NCI-H1436 (cell line): ENCODE data around the gene CCDC144A.
"Not testable (repeated sequence)": the region's sequence is repeated elsewhere in the genome, so short reads cannot be mapped to it uniquely, and the experiment has no call there.

Experiments used
- DNase-seq: peaks from one replicate; lab custom pipeline; 2025; lab: John Stamatoyannopoulos, UW

CCDC144A gene

DNA sequence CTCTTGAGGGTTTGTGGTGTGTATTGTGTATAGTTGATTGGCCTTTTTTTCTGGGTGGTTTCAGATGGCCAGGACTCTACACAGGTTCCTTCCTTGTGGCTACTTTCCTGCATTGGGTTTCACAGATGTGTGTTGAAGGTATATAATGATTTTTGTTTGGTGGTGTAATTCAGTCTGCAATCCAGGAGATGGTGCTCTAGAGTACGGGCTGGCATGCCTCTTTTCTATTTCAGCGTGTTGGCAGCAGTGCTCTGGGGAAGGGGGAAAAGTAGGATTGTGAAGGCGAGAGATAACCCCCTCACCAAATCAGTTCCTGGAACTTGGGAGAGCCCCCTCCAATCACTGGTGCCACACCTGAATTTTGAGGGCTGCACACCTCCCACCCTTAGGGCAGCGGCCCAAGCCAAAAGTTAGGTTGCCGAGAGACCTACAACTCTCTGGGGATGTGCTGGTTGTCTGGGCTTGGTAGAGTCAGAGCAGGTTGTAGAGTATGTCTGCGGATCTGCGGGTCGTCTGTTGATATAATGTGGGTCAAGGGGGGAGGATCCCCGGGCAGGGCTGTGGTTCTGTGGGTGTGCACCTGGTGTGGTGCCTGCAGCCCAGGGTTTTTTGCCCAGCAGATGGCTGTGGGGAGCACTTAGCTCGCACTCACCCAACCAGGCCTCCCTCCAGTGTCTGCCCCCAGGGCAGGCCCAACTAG lies 61.3 kb downstream of the CCDC144A start:
- DNase-seq, result not testable (repeated sequence)

DNA sequence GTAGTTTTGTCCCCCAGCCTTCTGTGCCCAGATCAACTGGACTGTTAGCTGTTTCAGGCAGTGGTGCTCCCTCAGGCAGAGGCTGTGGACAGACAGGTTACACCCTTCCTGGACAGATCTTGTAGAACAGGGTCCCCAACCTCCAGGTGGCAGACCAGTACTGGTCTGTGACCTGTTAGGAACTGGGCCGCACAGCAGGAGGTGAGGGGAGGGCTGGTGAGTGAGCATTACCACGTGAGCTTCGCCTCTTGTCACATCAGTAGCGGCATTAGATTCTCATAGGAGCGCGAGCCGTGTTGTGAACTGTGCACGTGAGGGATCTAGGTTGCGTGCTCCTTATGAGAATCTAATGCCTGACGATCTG lies 61.9 kb downstream of the CCDC144A start:
- DNase-seq, result not testable (repeated sequence)

DNA sequence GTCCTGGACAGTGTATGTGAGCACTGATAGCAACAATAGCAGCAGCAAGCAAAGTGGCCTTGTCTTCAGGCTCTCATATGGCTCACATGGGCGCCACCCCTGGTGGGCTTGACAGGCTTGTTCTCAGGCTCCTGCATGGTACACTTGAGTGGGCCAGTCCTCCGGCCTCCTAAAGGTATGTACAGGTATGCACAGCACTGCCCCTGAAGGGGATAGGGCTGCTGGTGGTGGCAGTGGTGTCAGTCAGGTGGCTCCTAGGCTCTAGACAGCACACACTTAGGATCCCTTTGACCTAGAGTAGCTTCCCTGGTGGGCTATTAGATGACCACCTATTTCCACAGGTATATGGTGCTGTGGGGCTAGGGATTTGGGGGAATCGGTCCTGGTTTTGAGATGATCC lies 67.5 kb downstream of the CCDC144A start:
- DNase-seq, result not testable (repeated sequence)

DNA sequence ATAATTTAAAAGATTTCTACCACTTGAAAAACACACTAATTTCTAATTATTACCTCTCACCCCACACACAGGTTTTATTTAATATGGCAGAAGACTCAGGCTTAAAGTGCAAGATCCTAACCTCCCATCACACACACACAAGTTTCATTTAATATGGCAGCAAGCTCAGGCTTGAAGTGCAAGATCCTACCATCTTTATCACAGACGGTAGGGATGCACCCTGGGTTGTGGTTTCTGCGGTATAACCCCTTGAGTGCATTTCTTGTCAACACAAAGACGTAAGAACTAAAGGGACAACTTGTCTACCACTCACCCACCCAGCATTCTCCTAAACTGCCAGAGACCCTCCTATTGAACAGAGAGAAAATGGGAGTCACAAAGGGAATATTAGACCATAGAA lies 68.1 kb downstream of the CCDC144A start:
- not testable (repeated sequence) for DNase-seq

DNA sequence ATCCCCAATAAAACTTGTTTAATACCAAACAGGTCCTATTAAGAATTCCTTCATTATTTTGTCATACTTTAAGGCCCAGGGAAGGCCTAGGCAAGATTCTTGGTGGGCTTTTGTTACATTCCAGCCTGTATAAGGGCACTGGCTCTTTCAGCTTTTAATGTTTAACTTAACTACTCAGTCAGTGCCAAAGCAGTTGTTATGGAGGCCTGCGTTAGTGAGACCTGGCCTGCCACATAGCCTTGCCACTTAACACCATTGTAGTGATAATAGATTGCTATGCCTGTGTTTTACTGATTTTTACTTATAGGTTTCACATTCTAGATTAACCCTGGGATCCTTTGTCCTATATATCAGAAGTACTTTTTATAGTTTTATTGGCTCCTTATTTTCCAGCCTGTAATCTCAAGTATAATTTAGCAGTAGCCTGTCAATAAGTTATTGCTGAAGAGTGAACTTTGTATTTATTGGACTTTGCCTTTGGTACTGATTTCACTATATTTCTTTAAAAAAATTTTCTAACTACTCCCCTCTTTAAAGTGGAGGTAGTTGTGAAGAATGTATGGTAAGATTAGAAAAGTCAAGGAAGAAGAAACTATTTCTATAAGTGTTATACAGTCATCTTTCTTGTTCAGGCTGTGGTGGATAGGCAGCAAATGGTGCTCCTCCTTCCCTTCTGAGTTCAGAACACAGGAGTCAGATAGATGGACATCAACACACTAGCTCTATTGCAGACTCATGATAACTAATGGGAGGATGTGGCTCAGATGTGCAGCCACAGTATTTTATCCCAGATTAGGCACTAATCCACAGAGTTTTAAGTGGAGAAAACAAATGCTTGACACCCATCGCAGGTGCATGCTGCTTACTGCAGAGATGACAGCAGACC lies 78.5 kb downstream of the CCDC144A start:
- DNase-seq, result not testable (repeated sequence)

DNA sequence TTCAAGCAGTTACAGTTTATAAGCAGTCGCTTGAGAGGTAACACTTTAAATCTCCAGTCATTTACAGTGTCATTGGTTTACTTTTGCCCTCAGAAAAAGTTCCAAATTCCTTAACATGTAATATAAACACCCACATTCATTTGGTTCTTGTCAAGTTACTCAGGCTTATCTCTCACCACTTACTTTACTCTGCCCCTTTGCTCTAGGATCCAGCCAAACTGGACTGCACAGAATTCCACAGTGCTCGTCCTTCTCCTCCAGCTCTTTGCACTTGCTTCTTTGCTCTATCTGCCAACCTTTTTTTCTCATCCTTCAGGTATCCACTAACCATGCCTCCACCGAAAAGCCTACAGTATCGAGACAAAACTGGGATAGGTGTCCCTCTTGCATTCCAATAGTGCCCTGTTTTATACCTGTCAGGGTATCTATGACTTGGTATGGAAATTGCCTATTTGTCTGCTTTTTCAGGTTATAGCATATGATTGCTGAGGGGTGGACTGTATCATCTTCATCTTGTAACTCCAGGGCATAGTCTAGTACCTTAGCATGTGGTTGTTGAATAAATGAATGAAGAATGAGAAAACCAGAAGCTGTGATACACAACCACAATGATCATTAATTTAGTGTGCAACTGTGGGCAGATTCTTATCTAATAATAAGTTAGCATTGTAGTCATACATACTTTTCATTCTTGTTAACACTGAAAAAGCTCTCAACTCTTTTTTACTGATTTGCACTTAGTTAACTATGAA lies 82.5 kb downstream of the CCDC144A start:
- not testable (repeated sequence) for DNase-seq

DNA sequence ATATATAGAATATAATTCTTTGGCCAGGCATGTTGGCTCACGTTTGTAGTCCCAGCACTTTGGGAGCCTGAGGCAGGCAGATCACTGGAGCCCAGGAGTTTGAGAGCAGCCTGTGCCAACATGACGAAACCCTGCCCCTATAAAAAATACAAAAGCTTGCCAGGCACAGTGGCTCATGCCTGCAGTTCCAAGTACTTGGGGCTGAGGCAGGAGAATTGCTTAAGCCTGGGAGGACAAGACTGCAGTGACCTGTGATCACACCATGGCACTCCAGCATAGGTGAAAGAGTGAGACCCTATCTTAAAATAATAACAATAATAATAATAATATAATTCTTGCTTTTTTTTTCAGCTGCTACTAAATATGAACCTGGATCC lies 83.1 kb downstream of the CCDC144A start:
- not testable (repeated sequence) for DNase-seq

DNA sequence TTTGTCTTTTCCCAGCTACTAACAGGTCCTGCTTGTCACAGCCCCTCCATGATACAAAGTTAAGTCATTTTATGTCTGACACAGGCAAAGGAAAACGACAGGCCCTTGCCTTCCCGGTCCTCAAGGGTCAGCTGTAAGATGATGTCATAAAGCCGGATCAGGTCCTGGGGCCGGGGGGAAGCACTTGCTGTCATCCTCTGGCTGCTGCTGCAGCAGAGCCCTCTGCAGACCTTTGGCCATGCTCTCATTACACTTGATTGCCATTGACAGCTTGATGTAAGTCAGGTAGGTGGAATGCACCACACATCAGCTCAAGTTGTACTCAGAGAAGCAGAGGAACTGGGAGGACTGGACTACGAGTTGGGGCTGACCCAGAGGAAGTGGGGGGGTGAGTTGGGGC lies 97.8 kb downstream of the CCDC144A start:
- not testable (repeated sequence) for DNase-seq

DNA sequence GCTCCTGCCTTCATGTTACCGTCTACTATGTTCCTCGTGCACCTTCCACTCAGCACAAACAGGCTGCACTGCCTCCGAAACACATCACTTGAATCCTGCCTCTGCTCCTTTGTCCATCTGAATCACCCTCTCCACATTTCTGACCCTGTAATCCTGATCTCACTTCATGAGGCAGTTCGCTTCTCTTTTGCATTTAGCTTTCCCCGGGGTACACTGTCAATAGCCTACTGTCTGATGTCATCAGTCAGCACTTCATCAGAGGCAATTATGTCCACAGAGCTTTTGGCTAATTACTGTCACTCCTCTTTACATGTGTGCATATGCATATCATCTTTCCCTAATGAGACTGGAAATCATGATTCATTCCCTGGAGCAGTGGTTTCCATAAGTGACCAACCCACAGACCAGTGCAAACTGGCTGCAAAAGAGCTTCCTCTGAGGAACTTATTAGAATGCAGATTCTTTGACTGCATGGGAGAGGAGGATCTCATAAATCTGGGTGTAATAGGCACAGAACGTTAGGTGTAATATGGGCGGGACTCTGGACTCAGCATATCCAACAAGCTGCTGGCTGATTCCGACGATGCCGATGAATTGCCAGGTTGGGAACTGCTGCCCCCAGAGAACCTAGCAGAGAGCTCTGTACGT lies 99.0 kb downstream of the CCDC144A start:
- not testable (repeated sequence) for DNase-seq

DNA sequence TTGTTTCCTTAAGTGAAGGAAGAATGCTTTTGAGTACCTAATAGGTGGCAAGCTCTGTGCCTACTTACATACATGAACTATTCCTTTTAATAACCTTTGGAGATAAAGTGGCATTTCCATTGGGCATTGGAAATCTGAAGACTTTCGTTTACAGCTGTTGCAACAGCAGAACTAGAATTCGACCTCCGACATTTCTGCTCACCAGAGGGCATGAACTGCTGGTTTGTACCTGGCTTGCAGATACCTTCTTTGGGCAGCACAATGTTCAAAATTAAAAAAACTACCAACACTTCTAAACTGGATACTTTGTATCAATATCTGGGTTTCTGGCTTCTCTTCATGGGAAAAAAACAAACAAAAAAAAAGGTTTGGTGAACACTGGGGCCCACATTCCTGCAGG lies 99.6 kb downstream of the CCDC144A start:
- not testable (repeated sequence) for DNase-seq

DNA sequence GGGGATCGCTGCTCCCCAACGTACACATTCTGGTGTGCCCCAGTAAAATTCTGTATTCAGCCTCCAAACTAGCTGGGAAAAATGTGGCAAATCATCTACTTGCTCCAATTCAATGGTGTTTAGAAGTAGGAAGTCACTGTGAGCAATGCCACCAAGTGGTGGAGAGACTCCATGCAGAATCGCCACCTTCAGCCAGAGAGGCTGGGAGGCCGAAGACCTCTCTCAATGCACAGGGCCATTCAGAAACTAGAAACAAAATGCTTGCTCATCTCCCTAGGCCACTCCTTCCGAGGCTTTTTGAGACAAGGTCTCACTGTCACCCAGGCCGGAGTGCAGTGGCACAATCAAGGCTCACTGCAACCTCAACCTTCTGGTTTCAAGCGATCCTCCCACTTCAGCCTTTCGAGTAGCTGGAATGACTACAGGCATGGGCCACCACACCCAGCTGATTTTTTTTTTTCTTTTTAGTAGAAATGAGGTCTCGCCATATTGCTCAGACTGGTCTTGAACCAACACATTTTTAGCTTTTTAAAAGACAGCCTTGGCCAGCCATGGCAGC lies 100.4 kb downstream of the CCDC144A start:
- DNase-seq, result not testable (repeated sequence)

DNA sequence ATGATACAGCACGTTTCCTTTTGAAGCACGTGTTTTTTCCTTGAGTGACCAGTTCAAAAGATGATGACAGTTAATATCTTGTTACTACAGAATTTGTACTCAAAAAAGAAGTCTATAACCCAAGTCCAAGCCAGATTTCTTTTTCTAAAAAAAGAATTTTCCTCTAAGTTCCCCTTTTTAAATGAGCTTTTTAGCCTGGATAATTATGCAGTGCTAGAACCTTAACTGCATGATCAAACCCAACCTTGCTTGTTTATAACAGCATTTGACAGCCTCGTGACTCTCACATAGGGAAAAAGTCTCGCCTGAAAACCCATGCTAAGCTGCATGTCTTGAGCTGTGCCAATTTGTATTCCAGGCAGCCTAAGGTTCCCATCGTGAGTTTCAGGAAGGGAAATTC lies 104.2 kb downstream of the CCDC144A start:
- not testable (repeated sequence) for DNase-seq

DNA sequence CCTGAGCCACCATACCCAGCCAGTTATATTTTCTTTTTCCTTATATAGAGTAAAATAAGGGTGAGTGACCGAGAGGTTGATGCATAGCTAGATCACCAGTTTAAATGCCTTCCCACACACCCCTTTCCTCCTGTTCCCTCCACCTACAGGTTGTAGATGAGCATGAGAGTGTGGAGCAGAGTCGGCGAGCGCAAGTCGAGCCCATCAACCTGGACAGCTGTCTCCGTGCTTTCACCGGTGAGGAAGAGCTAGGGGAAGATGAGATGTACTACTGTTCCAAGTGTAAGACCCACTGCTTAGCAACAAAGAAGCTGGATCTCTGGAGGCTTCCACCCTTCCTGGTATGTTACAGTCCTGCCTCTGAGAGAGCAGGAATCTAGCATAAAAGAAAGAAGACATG lies 105.9 kb downstream of the CCDC144A start:
- DNase-seq, result not testable (repeated sequence)

DNA sequence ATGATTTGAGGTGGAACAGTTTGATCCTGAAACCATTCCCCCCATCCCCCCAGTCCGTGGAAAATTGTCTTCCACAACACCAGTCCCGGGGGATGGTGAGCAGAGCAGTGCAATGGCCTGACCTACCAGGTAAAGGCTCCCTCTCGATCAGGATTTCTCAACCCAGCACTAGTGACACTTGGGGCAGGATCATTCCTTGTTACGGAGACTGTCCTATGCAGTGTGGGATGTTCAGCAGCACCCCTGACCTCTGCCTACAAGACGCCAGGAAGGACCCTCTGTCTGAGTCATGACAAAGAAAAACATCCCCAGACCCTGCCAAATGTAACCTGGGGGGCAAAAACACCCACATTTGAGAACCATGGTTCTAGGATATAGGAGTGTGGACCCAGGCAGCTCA lies 114.8 kb downstream of the CCDC144A start:
- DNase-seq, result not testable (repeated sequence)

DNA sequence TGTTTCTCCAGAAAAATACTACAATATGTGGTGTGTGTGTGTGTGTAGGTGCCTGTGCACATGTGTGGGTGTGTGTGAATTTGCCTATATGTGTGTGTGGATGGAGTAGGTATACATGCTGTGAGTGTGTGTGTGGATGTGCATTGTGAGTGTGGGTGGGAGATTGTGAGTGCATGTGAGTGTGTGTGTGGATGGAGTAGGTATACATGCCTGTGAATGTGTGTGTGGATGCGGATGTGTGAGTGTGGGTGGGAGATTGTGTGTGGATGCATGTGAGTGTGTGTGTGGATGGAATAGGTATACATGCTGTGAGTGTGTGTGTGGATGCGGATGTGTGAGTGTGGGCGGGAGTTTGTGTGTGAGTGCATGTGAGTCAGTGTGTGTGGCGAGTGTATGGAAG lies 116.6 kb downstream of the CCDC144A start:
- not testable (repeated sequence) for DNase-seq

DNA sequence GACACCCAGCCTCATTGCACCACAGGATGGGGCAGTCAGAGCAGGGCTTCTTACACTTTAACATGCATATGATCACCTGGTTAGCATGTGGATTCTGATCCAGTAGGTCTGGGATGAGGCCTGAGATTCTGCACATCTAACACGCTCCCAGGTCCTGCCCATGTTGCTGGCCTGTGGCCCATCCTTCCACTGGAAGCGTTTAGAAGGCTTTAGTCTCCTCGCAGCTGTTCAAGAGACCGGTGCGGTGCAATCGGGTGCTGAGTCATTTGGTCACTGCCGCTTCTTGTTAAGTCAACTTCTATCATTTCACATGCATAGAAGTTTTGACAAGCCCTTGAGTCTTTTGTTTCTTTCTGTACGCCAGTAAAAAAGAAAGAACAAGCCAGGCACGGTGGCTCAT lies 117.6 kb downstream of the CCDC144A start:
- not testable (repeated sequence) for DNase-seq

DNA sequence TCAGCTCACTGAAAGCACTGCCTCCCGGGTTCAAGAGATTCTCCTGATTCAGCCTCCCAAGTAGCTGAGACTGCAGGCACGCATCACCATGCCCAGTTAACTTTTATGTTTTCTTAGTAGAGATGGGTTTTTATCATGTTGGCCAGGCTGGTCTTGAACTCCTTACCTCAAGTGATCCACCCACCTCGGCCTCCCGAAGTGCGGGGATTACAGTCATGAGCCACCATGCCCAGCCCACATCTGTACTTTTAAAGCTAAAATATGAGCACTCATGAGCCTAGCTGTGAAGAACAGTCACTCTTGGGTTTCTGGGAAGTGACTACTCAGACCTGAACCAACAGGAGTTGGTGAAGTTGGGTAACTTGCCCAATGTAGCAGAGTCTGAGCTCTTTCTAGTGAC lies 120.2 kb downstream of the CCDC144A start:
- not testable (repeated sequence) for DNase-seq

DNA sequence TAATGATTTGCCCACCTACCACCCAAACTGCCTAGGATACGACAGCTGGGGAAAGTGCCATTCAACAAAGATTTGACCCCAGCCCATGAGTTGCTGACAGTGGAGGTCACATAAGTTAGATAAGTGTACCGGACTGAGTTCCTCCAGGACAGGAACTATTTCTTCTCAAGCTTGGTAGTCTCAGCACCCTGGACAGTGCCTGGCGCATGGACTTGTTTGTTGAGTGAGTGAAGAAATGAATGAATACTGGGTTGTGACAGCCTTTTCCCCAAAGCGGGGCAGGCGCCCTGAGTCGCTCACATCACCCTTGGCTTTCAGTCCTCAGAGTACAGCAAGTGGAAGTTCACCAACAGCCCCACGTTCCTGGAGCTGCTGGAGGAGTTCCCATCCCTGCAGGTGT lies 122.1 kb downstream of the CCDC144A start:
- DNase-seq, result not testable (repeated sequence)

DNA sequence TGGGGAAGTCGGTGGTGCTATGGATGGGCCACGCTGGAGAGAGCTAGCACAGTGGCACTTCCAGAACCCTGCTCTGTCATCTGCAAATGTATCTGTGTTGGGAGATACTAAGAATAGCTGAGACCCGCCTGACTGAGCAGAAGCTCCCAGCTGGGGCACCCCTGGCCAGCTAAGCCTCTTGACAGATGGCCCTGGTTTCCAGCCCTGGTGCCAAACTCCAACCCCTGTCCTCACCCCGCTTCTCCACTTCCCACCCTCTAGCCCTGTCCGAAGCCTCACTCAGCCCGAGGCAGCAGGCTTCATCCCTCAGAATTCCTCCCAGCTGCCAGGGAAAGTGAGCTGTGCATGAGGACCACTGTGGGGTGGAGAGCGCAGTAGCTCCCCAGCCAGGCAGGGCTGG lies 124.4 kb downstream of the CCDC144A start:
- DNase-seq, result no peak

DNA sequence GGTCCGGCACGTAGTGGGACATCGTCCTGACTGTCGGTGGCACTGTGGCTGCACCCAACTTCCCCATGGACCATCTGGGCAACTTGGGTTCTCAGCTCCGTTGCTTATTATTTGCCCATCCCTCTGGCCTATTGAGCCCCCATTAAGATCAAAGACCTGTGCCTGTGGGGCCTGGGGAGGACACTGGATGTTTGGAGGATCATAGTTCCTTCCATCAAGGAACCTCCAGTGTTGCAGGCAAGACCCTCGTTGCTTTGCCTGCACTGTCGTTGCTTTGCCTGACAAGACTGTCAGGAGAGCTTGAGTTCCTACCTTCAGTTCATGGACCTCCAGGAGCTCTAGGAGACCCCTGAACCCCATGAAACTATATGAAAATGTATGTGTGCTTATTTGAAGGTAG lies 127.2 kb downstream of the CCDC144A start:
- no peak for DNase-seq

DNA sequence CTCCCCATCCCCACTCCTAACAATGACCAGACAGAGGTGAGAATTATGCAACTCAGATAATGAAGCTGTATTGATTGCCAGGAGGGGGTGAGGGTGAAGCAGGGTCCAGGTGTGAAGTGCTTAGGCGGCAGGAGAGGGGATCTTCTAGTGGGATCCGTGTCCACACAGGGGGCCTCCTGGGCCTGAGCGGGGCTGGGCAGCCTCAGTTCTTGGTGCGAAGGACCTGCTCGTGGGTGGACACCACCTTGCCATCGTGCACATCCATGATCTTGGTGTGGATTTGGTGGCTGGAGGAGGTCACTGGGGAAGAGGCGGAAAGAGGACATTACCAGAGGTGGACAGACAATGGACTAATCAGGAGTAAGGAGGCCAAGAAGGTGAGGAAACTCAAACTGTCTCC lies 127.9 kb downstream of the CCDC144A start:
- not testable (repeated sequence) for DNase-seq

DNA sequence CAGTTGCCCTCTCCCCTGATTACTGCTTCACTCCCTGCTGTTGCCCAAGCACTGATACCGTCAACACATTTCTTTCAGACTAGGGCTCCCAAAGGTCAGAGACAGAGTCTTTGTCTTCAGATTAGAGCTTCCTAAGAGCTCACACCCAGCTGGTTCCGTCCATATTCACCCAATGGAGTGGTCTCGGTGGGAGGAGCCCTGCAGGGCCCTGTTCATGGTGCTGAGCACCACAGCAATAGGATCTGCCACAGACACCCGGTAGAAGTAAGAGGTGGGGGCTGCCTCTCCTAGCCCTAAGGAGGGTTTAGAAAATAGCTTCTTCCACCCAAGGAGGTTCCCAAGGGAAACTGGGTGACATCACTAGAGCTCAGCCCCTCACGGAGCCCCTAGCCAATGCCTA lies 128.3 kb downstream of the CCDC144A start:
- DNase-seq, result no peak
